Peyer's patch (tissue), 4 donors: ENCODE measurements around the gene TGM6.

ENCODE experiments used
- POLR2A ChIP-seq, 2 donors: fragments of 450-650 bp; IDR thresholded peaks; one replicate each; pipeline ENCODE4 v1.5.1; 2017; ENCODE audit warnings: antibody characterized with exemption in 2 of 2, mild to moderate bottlenecking in 2 of 2, moderate library complexity in 2 of 2
- TF ChIP-seq, protein P1 (sequence below), 6 experiments: fragments of 450-650 bp in 4 of 6; fragments of 200-600 bp in 2 of 6; sonication (generic) in 1 of 6; IDR thresholded peaks; one replicate each; pipeline ENCODE4 v1.5.1; 2017 to 2019; ENCODE audit warnings: antibody characterized with exemption in 6 of 6, mild to moderate bottlenecking in 3 of 6, moderate library complexity in 1 of 6

DNA sequence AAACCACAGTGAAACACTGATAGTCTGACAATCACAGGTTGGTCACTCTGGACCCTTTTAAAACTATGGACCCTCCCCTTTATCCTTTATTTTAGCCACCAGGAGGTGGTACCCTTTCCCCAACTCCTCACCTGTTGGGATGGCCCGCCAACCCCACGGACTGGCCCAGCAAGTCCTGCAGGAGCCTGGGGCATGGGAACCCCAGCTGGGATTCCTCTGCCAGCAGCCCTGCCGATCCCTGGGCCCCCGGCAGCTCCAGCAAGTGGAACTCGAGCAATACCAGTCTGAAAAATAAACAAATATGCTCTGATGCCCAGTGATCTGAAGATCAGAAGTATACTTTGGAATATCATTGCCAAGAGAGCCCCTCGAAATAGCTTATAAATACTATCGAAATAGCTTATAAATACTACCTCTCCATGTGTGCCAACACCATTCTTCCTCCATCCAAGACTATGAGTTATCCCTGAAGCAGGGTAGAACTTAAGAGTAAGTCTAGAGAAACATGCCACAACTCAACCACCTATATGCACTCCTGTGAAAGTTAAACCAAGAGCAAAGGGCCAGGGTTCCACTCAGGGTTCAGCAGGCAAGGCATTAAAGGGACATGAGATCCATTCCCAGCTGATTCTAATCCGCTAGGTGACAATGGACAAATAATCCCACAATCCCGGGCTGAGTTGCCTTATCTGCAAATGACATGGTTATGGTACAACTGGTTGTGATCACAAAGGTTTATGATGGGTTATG is 83.1 kb downstream of the TGM6 start:
- TF ChIP-seq, protein P1, sequence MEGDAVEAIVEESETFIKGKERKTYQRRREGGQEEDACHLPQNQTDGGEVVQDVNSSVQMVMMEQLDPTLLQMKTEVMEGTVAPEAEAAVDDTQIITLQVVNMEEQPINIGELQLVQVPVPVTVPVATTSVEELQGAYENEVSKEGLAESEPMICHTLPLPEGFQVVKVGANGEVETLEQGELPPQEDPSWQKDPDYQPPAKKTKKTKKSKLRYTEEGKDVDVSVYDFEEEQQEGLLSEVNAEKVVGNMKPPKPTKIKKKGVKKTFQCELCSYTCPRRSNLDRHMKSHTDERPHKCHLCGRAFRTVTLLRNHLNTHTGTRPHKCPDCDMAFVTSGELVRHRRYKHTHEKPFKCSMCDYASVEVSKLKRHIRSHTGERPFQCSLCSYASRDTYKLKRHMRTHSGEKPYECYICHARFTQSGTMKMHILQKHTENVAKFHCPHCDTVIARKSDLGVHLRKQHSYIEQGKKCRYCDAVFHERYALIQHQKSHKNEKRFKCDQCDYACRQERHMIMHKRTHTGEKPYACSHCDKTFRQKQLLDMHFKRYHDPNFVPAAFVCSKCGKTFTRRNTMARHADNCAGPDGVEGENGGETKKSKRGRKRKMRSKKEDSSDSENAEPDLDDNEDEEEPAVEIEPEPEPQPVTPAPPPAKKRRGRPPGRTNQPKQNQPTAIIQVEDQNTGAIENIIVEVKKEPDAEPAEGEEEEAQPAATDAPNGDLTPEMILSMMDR (IDR thresholded peaks at IDR 0.05), result no peak
- TF ChIP-seq POLR2A (IDR thresholded peaks at IDR 0.05), result no peak
